GM12892 (cell line): ENCODE results near the gene GBA2.

Experiments
- POLR2A ChIP-seq: IDR thresholded peaks from 2 replicates; pipeline ENCODE4 v1.6.1; 2011; ENCODE audit warnings: low read depth, low read length, control low read depth
- POLR2AphosphoS5 ChIP-seq: IDR thresholded peaks from 2 replicates; pipeline ENCODE4 v1.6.1; 2011; ENCODE audit warnings: low read depth, low read length, control low read depth
- TAF1 ChIP-seq: IDR thresholded peaks from 2 replicates; pipeline ENCODE4 v1.6.1; 2011; ENCODE audit warnings: low read depth, mild to moderate bottlenecking, control low read depth, low read length, borderline replicate concordance

DNA sequence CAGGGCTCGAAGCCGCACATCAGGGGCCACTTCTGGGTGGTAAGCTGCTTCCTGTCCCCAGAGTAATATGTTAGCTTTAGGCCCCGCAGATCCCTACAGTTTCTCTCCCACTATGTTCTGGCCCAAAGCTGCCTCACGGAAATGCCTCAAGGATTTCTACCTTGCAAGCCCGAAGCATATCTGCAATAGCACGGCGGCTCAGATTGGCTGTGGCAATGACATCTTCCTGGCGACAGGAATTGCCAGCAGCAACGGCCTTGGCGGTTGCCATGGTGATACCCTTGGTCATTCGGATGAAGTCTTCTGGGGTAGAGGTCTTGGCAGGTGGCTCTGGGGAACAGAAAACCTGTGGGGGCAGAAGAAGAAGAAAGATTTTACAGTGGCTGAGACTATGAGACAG lies 49.0 kb downstream of the GBA2 start:
- TF ChIP-seq POLR2AphosphoS5, result no peak
- TF ChIP-seq POLR2A, result no peak
- no peak for TF ChIP-seq TAF1
